Stomach smooth muscle (tissue), 2 donors: ENCODE measurements around the gene FUCA2.

Source experiments
- H3K27ac ChIP-seq: one replicate; pipeline ENCODE4 v1.7.0; 2013; ENCODE audit warnings: mild to moderate bottlenecking, low read length, inconsistent platforms
- H3K27me3 ChIP-seq, 2 donors: one replicate each; pipeline ENCODE4 v1.7.0; 2013; ENCODE audit warnings: low read length in 2 of 2; ENCODE audit not compliant: insufficient read depth in 2 of 2, control insufficient read depth in 1 of 2
- H3K36me3 ChIP-seq, 2 donors: one replicate each; pipeline ENCODE4 v1.7.0; 2013; ENCODE audit warnings: low read length in 2 of 2; ENCODE audit not compliant: control insufficient read depth in 2 of 2, insufficient read depth in 2 of 2
- H3K4me1 ChIP-seq: one replicate; pipeline ENCODE4 v1.7.0; 2013; ENCODE audit warnings: low read length; ENCODE audit not compliant: control insufficient read depth, insufficient read depth
- H3K4me3 ChIP-seq, 2 donors: one replicate each; pipeline ENCODE4 v1.7.0; 2013; ENCODE audit warnings: low read length in 2 of 2
- H3K9ac ChIP-seq, 2 donors: one replicate each; pipeline ENCODE4 v1.7.0; 2013; ENCODE audit warnings: low read length in 2 of 2, mild to moderate bottlenecking in 1 of 2
- H3K9me3 ChIP-seq, 2 donors: one replicate each; pipeline ENCODE4 v1.7.0; 2013; ENCODE audit warnings: low read length in 2 of 2; ENCODE audit not compliant: control insufficient read depth in 2 of 2
- donor health status: healthy.
- donor health status: Pancreatic carcinoma.

Gene FUCA2

GRCh38 chr6:143536461-143536865 lies 24.9 kb upstream of the FUCA2 start:
- peaks cover 0 to 2% of the 10 kb centered on the region in 2 donors for H3K27me3 ChIP-seq
- H3K9me3 ChIP-seq, result no peaks in the 10 kb centered on the region
- no peaks in the 10 kb centered on the region for H3K36me3 ChIP-seq
- peaks cover 12% of the 10 kb centered on the region for H3K4me1 ChIP-seq
- no peak overlapping the region for H3K27ac ChIP-seq
- H3K9ac ChIP-seq, result peak overlapping the region; percentile 36 to 52
- H3K4me3 ChIP-seq, result peak overlapping the region; percentile 53 to 74

GRCh38 chr6:143535189-143535614 lies 23.7 kb upstream of the FUCA2 start:
- no peaks in the 10 kb centered on the region for H3K9me3 ChIP-seq
- peaks cover 12% of the 10 kb centered on the region for H3K4me1 ChIP-seq
- H3K36me3 ChIP-seq, result no peaks in the 10 kb centered on the region
- H3K27me3 ChIP-seq, result peaks cover 0 to 2% of the 10 kb centered on the region in 2 donors
- H3K27ac ChIP-seq, result no peak overlapping the region
- H3K4me3 ChIP-seq, result no peak overlapping the region
- no peak overlapping the region for H3K9ac ChIP-seq

- Histone ChIP-seq H3K4me3 (no peak overlapping the region), H3K27ac (no peak overlapping the region), H3K9ac (no peak overlapping the region), H3K9me3 (no peaks in the 10 kb centered on the region), H3K4me1 (peaks cover 5% of the 10 kb centered on the region), H3K27me3 (peaks cover 0 to 2% of the 10 kb centered on the region in 2 donors), H3K36me3 (no peaks in the 10 kb centered on the region)
Measured at GRCh38 chr6:143531720-143532499, 20.4 kb upstream of the FUCA2 start.

- H3K9ac ChIP-seq, result no peak overlapping the region
- no peaks in the 10 kb centered on the region for H3K9me3 ChIP-seq
- H3K36me3 ChIP-seq, result no peaks in the 10 kb centered on the region
- H3K27me3 ChIP-seq, result peaks cover 0 to 2% of the 10 kb centered on the region in 2 donors
- H3K27ac ChIP-seq, result no peak overlapping the region
- H3K4me1 ChIP-seq, result no peaks in the 10 kb centered on the region
- H3K4me3 ChIP-seq, result no peak overlapping the region
Measured at GRCh38 chr6:143529095-143529494, 17.6 kb upstream of the FUCA2 start.

- H3K4me1 ChIP-seq, result no peaks in the 10 kb centered on the region
- H3K36me3 ChIP-seq, result no peaks in the 10 kb centered on the region
- H3K27ac ChIP-seq, result no peak overlapping the region
- H3K9me3 ChIP-seq, result no peaks in the 10 kb centered on the region
- no peak overlapping the region for H3K4me3 ChIP-seq
- H3K27me3 ChIP-seq, result peaks cover 0 to under 1% of the 10 kb centered on the region in 2 donors
- no peak overlapping the region for H3K9ac ChIP-seq
Measured at GRCh38 chr6:143528164-143528811, 16.8 kb upstream of the FUCA2 start.

- Histone ChIP-seq H3K36me3 (no peaks in the 10 kb centered on the region), H3K4me3 (no peak overlapping the region), H3K27me3 (no peaks in the 10 kb centered on the region), H3K27ac (no peak overlapping the region), H3K9me3 (no peaks in the 10 kb centered on the region), H3K4me1 (no peaks in the 10 kb centered on the region), H3K9ac (no peak overlapping the region)
Measured at GRCh38 chr6:143527677-143528076, 16.2 kb upstream of the FUCA2 start.

GRCh38 chr6:143525356-143525755 lies 13.8 kb upstream of the FUCA2 start:
- Histone ChIP-seq H3K4me1 (no peaks in the 10 kb centered on the region), H3K9me3 (no peaks in the 10 kb centered on the region), H3K27me3 (no peaks in the 10 kb centered on the region), H3K9ac (no peak overlapping the region), H3K27ac (no peak overlapping the region), H3K36me3 (no peaks in the 10 kb centered on the region), H3K4me3 (no peak overlapping the region)

GRCh38 chr6:143522039-143522600 lies 10.6 kb upstream of the FUCA2 start:
- Histone ChIP-seq H3K36me3 (no peaks in the 10 kb centered on the region), H3K27ac (no peak overlapping the region), H3K9me3 (no peaks in the 10 kb centered on the region), H3K4me1 (no peaks in the 10 kb centered on the region), H3K4me3 (no peak overlapping the region), H3K27me3 (no peaks in the 10 kb centered on the region), H3K9ac (no peak overlapping the region)

GRCh38 chr6:143517447-143517773 lies 5.9 kb upstream of the FUCA2 start:
- Histone ChIP-seq H3K4me1 (peaks cover 11% of the 10 kb centered on the region), H3K9ac (no peak overlapping the region), H3K27me3 (no peaks in the 10 kb centered on the region), H3K36me3 (no peaks in the 10 kb centered on the region), H3K9me3 (no peaks in the 10 kb centered on the region), H3K27ac (no peak overlapping the region), H3K4me3 (no peak overlapping the region)

GRCh38 chr6:143516690-143517446 lies 5.3 kb upstream of the FUCA2 start:
- no peaks in the 10 kb centered on the region for H3K36me3 ChIP-seq
- no peak overlapping the region for H3K27ac ChIP-seq
- H3K27me3 ChIP-seq, result no peaks in the 10 kb centered on the region
- H3K9ac ChIP-seq, result no peak overlapping the region
- H3K9me3 ChIP-seq, result no peaks in the 10 kb centered on the region
- peaks cover 13% of the 10 kb centered on the region for H3K4me1 ChIP-seq
- H3K4me3 ChIP-seq, result no peak overlapping the region
